Liver (tissue), 9 donors: ENCODE data around the gene IFT80. TPM values are rescaled to one million over a fixed set of nuclear protein-coding genes. Genes with fewer than 3 reads are reported as not detected.

Source experiments
- DNase-seq: peaks from one replicate; pipeline ENCODE4 v3.0.0-alpha.2; 2017; ENCODE audit warnings: low spot score
- H3K27ac ChIP-seq, 2 donors: one replicate each; pipeline ENCODE4 v1.7.0; 2013; ENCODE audit warnings: inconsistent platforms in 2 of 2, low read length in 2 of 2, control low read depth in 1 of 2, low read depth in 1 of 2, mild to moderate bottlenecking in 1 of 2
- H3K27me3 ChIP-seq, 4 donors: one replicate each; pipeline versions ENCODE4 v1.6.1 to v1.7.0; 2013; ENCODE audit warnings: low read length in 3 of 4, inconsistent platforms in 1 of 4, mild to moderate bottlenecking in 1 of 4, moderate library complexity in 1 of 4; ENCODE audit not compliant: control insufficient read depth in 4 of 4, insufficient read depth in 4 of 4
- H3K36me3 ChIP-seq, 4 donors: one replicate each; pipeline versions ENCODE4 v1.6.1 to v1.7.0; 2013; ENCODE audit warnings: low read length in 3 of 4, mild to moderate bottlenecking in 3 of 4, low read depth in 1 of 4, moderate library complexity in 1 of 4; ENCODE audit not compliant: control insufficient read depth in 4 of 4, insufficient read depth in 3 of 4
- H3K4me1 ChIP-seq, 4 donors: one replicate each; pipeline versions ENCODE4 v1.6.1 to v1.7.0; 2013; ENCODE audit warnings: low read length in 3 of 4, mild to moderate bottlenecking in 3 of 4, moderate library complexity in 1 of 4; ENCODE audit not compliant: control insufficient read depth in 4 of 4, insufficient read depth in 4 of 4
- H3K4me3 ChIP-seq, 3 donors: one replicate each; pipeline versions ENCODE4 v1.6.1 to v1.7.0; 2013; ENCODE audit warnings: low read length in 3 of 3, control low read depth in 1 of 3, low read depth in 1 of 3, mild to moderate bottlenecking in 1 of 3
- H3K9ac ChIP-seq, 2 donors: one replicate each; pipeline ENCODE4 v1.7.0; 2013; ENCODE audit warnings: low read length in 2 of 2, mild to moderate bottlenecking in 2 of 2, moderate library complexity in 2 of 2, control low read depth in 1 of 2, low read depth in 1 of 2
- H3K9me3 ChIP-seq, 4 donors: one replicate each; pipeline versions ENCODE4 v1.6.1 to v1.7.0; 2013; ENCODE audit warnings: low read length in 3 of 4; ENCODE audit not compliant: control insufficient read depth in 4 of 4
- ATF3 ChIP-seq: IDR thresholded peaks from 2 replicates; pipeline ENCODE4 v1.6.1; 2016; ENCODE audit warnings: antibody characterized with exemption
- CTCF ChIP-seq: fragments of 150-350 bp; IDR thresholded peaks from 2 replicates; pipeline ENCODE4 v1.5.1; 2017; ENCODE audit warnings: improper control_type of control experiment, low read depth, low read length; ENCODE audit not compliant: missing input control
- EGR1 ChIP-seq, 2 donors: IDR thresholded peaks; 2 replicates each; pipeline ENCODE4 v1.6.1; 2016 to 2018; ENCODE audit warnings: antibody characterized with exemption in 2 of 2, low read depth in 2 of 2
- FOXA1 ChIP-seq: IDR thresholded peaks from 2 replicates; pipeline ENCODE4 v1.6.1; 2016; ENCODE audit warnings: antibody characterized with exemption
- FOXA2 ChIP-seq: IDR thresholded peaks from 2 replicates; pipeline ENCODE4 v1.6.1; 2016; ENCODE audit warnings: antibody characterized with exemption
- GABPA ChIP-seq, 2 donors: IDR thresholded peaks in 1 of 2; conservative IDR thresholded peaks in 1 of 2; 2 replicates each; pipeline ENCODE4 v1.6.1; 2016; ENCODE audit warnings: antibody characterized with exemption in 2 of 2, mild to moderate bottlenecking in 1 of 2, moderate library complexity in 1 of 2
- HNF4A ChIP-seq, 2 donors: conservative IDR thresholded peaks; 2 replicates each; pipeline ENCODE4 v1.6.1; 2016; ENCODE audit warnings: antibody characterized with exemption in 2 of 2, mild to moderate bottlenecking in 2 of 2
- HNF4G ChIP-seq: IDR thresholded peaks from 2 replicates; pipeline ENCODE4 v1.6.1; 2016; ENCODE audit warnings: antibody characterized with exemption
- JUND ChIP-seq, 2 donors: IDR thresholded peaks; 2 replicates each; pipeline ENCODE4 v1.6.1; 2016; ENCODE audit warnings: antibody characterized with exemption in 2 of 2
- MAX ChIP-seq: IDR thresholded peaks from 2 replicates; pipeline ENCODE4 v1.6.1; 2016; ENCODE audit warnings: antibody characterized with exemption
- NR2F2 ChIP-seq: IDR thresholded peaks from 2 replicates; pipeline ENCODE4 v1.6.1; 2016; ENCODE audit warnings: antibody characterized with exemption
- RAD21 ChIP-seq, 2 donors: IDR thresholded peaks; 2 replicates each; pipeline ENCODE4 v1.6.1; 2016; ENCODE audit warnings: antibody characterized with exemption in 2 of 2, mild to moderate bottlenecking in 2 of 2
- REST ChIP-seq: IDR thresholded peaks from 2 replicates; pipeline ENCODE4 v1.6.1; 2016; ENCODE audit warnings: antibody characterized with exemption, mild to moderate bottlenecking
- RXRA ChIP-seq, 2 donors: IDR thresholded peaks; 2 replicates each; pipeline ENCODE4 v1.6.1; 2017 to 2018; ENCODE audit warnings: antibody characterized with exemption in 2 of 2, mild to moderate bottlenecking in 1 of 2
- SP1 ChIP-seq: IDR thresholded peaks from 2 replicates; pipeline ENCODE4 v1.6.1; 2018; ENCODE audit warnings: antibody characterized with exemption, mild to moderate bottlenecking
- TAF1 ChIP-seq: conservative IDR thresholded peaks from 2 replicates; pipeline ENCODE4 v1.6.1; 2016; ENCODE audit warnings: antibody characterized with exemption, mild to moderate bottlenecking
- YY1 ChIP-seq: IDR thresholded peaks from 2 replicates; pipeline ENCODE4 v1.6.1; 2016; ENCODE audit warnings: antibody characterized with exemption, mild to moderate bottlenecking
- ZBTB33 ChIP-seq: IDR thresholded peaks from 2 replicates; pipeline ENCODE4 v1.6.1; 2016; ENCODE audit warnings: antibody characterized with exemption
- WGBS: extraction: QIAGEN DNeasy Blood & Tissue Kit; methylation state at CpG from one replicate; pipeline ENCODE4 v1.1.7; 2013; 5-methylcytosine and 5-hydroxymethylcytosine counted together
- polyA plus RNA-seq, 2 donors: library from polyadenylated mRNA; stranded (reverse) in 1 of 2; unstranded in 1 of 2; fragments of 200-250 nt in 1 of 2; fragments of >200 nt in 1 of 2; fragmentation: Nextera tagmentation in 1 of 2; extraction: Ambion mirVana in 1 of 2; gene quantifications; one replicate each; pipeline versions ENCODE4 v1.2.1 to v1.2.3, GENCODE V29; 2013 to 2015
- total RNA-seq, 2 donors: library from RNA; depleted of rRNA; stranded (reverse); fragments of >200 nt; gene quantifications; one replicate each; pipeline ENCODE4 v1.2.3, GENCODE V29; 2014
- donor health status: healthy.
- donor health status: healthy.
- donor health status: healthy.
- donor health status: healthy.
- donor health status: healthy.

The IFT80 gene
- total and polyA plus RNA-seq, 4 donors = 3.5 to 15.7 (median 8.3) TPM

- H3K4me1 ChIP-seq = peaks cover 11 to 18% (median 14%) of the 10 kb centered on the region in 4 donors
- H3K9ac ChIP-seq = no peak overlapping the region
- 100% methylated on average over 1 of the region's 1 CpG for WGBS
- H3K27ac ChIP-seq = no peak overlapping the region
- DNase-seq = no peak
- no peaks in the 10 kb centered on the region for H3K27me3 ChIP-seq
- no peak for TF ChIP-seq SP1
- no peak for TF ChIP-seq MAX
- no peak for TF ChIP-seq HNF4G
- TF ChIP-seq RAD21 (IDR thresholded peaks at IDR 0.05) = no peak
- TF ChIP-seq ATF3 = no peak
- TF ChIP-seq FOXA1 = no peak
- no peak for TF ChIP-seq NR2F2
- no peak for TF ChIP-seq YY1
- TF ChIP-seq GABPA (IDR thresholded peaks at IDR 0.05 in 1 of 2, conservative IDR thresholded peaks at IDR 0.05 in 1 of 2) = no peak
- TF ChIP-seq REST = no peak
- no peak for TF ChIP-seq CTCF
- no peak for TF ChIP-seq FOXA2
- TF ChIP-seq JUND (IDR thresholded peaks at IDR 0.05) = no peak
- no peak for TF ChIP-seq HNF4A (conservative IDR thresholded peaks at IDR 0.05)
- no peak for TF ChIP-seq ZBTB33
- no peak for TF ChIP-seq RXRA (IDR thresholded peaks at IDR 0.05)
- no peak for TF ChIP-seq TAF1
- no peak for TF ChIP-seq EGR1 (IDR thresholded peaks at IDR 0.05; ENCODE audit: low read depth in 2 of 2)
- H3K36me3 ChIP-seq = no peaks in the 10 kb centered on the region
- H3K9me3 ChIP-seq = no peaks in the 10 kb centered on the region
- H3K4me3 ChIP-seq = no peak overlapping the region
These were observed 111.4 kb downstream of the IFT80 start for GRCh38 chr3:160287666-160288065.
